H1 (cell line): ENCODE results near the gene KLRB1. TPM values are rescaled to one million over a fixed set of nuclear protein-coding genes. Genes with fewer than 3 reads are reported as not detected.

ENCODE experiments used
- CTCF ChIA-PET: fragments of 300-600 bp; sonication (Branson Sonifier 250); formaldehyde crosslinking; loops from one replicate; lab custom pipeline; 2021; ENCODE audit not compliant: partially characterized antibody; lab: Charles Lee
- POLR2A ChIA-PET: fragments of 300-600 bp; sonication (Branson Sonifier 250); formaldehyde crosslinking; loops from one replicate; lab custom pipeline; 2021; ENCODE audit warnings: inconsistent platforms; ENCODE audit not compliant: partially characterized antibody; lab: Charles Lee
- DNase-seq, 2 experiments: peaks; one replicate each; pipeline versions ENCODE4 v3.0.0 to v3.0.0-alpha.2; 2010 to 2022; ENCODE audit warnings: low spot score in 2 of 2, low read depth in 1 of 2, mixed read lengths in 1 of 2
- FAIRE-seq: peaks from 2 replicates; lab custom pipeline; 2011; peaks lifted over from hg19 to GRCh38; lab: Jason Lieb, UNC
- H2AFZ ChIP-seq: 2 replicates; pipeline ENCODE4 v1.8.1; 2012; ENCODE audit warnings: low read length, inconsistent platforms
- H2AK5ac ChIP-seq: 2 replicates; pipeline ENCODE4 v1.6.1; 2013; ENCODE audit warnings: low read depth, low read length
- H2BK120ac ChIP-seq: replicated peaks from 2 replicates; pipeline ENCODE3; 2013; ENCODE audit warnings: low read depth, low read length, inconsistent platforms
- H2BK12ac ChIP-seq: 2 replicates; pipeline ENCODE4 v1.6.1; 2013; ENCODE audit warnings: low read depth, low read length
- H2BK15ac ChIP-seq: 2 replicates; pipeline ENCODE4 v1.6.1; 2013; ENCODE audit warnings: low read length
- H2BK20ac ChIP-seq: 2 replicates; pipeline ENCODE4 v1.6.1; 2013; ENCODE audit warnings: low read length
- H2BK5ac ChIP-seq: 2 replicates; pipeline ENCODE4 v1.6.1; 2013; ENCODE audit warnings: low read depth, low read length
- H3K14ac ChIP-seq: 2 replicates; pipeline ENCODE4 v1.6.1; 2013; ENCODE audit warnings: inconsistent platforms; ENCODE audit not compliant: insufficient read length
- H3K18ac ChIP-seq: 2 replicates; pipeline ENCODE4 v1.6.1; 2013; ENCODE audit warnings: low read length; ENCODE audit errors: extremely low read depth
- H3K23ac ChIP-seq: 2 replicates; pipeline ENCODE4 v1.6.1; 2013; ENCODE audit warnings: inconsistent platforms; ENCODE audit not compliant: insufficient read length
- H3K23me2 ChIP-seq: 2 replicates; pipeline ENCODE4 v1.6.1; 2013; ENCODE audit warnings: low read depth, low read length
- H3K27ac ChIP-seq: 2 replicates; pipeline ENCODE4 v1.6.1; 2011; ENCODE audit warnings: low read depth, low read length, inconsistent platforms
- H3K27me3 ChIP-seq, 4 experiments: replicated peaks in 1 of 4; 1 replicate in 1 of 4; 2 replicates in 3 of 4; pipeline versions ENCODE4 v1.6.1 to v1.8.1; 2011 to 2013; ENCODE audit warnings: low read length in 3 of 4, mild to moderate bottlenecking in 3 of 4, inconsistent platforms in 2 of 4, mixed read lengths in 2 of 4, moderate library complexity in 1 of 4; ENCODE audit not compliant: control insufficient read depth in 3 of 4, insufficient read depth in 3 of 4; ENCODE audit errors: extremely low read depth in 1 of 4
- H3K36me3 ChIP-seq, 4 experiments: 2 replicates each; pipeline versions ENCODE4 v1.6.1 to v1.8.1; 2011 to 2013; ENCODE audit warnings: mild to moderate bottlenecking in 4 of 4, low read length in 3 of 4, moderate library complexity in 2 of 4, control low read depth in 1 of 4, inconsistent platforms in 1 of 4; ENCODE audit not compliant: insufficient read depth in 4 of 4, control insufficient read depth in 2 of 4
- H3K4ac ChIP-seq: replicated peaks from 2 replicates; pipeline ENCODE3; 2013; ENCODE audit warnings: low read length, low read depth, mixed read lengths, inconsistent platforms; ENCODE audit not compliant: insufficient read length
- H3K4me1 ChIP-seq, 4 experiments: replicated peaks in 1 of 4; 1 replicate in 1 of 4; 2 replicates in 3 of 4; pipeline versions ENCODE4 v1.6.1 to v1.8.1; 2011 to 2013; ENCODE audit warnings: low read length in 3 of 4, inconsistent platforms in 2 of 4, mixed read lengths in 1 of 4; ENCODE audit not compliant: insufficient read depth in 4 of 4, control insufficient read depth in 3 of 4
- H3K4me2 ChIP-seq, 2 experiments: 2 replicates each; pipeline versions ENCODE4 v1.6.1 to v1.8.1; 2011 to 2013; ENCODE audit warnings: low read depth in 2 of 2, low read length in 2 of 2, control low read depth in 1 of 2, inconsistent platforms in 1 of 2, mild to moderate bottlenecking in 1 of 2; ENCODE audit not compliant: insufficient read depth in 1 of 2
- H3K4me3 ChIP-seq, 4 experiments: fragments of 200-600, 300-600 bp in 1 of 4; sonication (generic), shearing (Covaris generic), sonication (Bioruptor Twin) in 1 of 4; 2 replicates each; pipeline versions ENCODE4 v1.5.1 to v1.8.1; 2011 to 2016; ENCODE audit warnings: low read length in 4 of 4, low read depth in 3 of 4, control low read depth in 2 of 4, inconsistent platforms in 2 of 4, mild to moderate bottlenecking in 2 of 4, mixed read lengths in 1 of 4, moderate library complexity in 1 of 4; ENCODE audit not compliant: insufficient read depth in 2 of 4; ENCODE audit errors: extremely low read depth in 1 of 4
- H3K56ac ChIP-seq: replicated peaks from 2 replicates; pipeline ENCODE3; 2013; ENCODE audit warnings: low read depth, mild to moderate bottlenecking, mixed read lengths, low read length, inconsistent platforms; ENCODE audit not compliant: insufficient read length
- H3K79me1 ChIP-seq: 2 replicates; pipeline ENCODE4 v1.6.1; 2013; ENCODE audit warnings: low read depth, low read length, control low read depth
- H3K79me2 ChIP-seq, 2 experiments: 2 replicates each; pipeline versions ENCODE4 v1.6.1 to v1.8.1; 2012 to 2013; ENCODE audit warnings: low read length in 2 of 2, mild to moderate bottlenecking in 2 of 2, inconsistent platforms in 1 of 2; ENCODE audit not compliant: insufficient read depth in 2 of 2, control insufficient read depth in 1 of 2
- H3K9ac ChIP-seq, 4 experiments: replicated peaks in 1 of 4; 1 replicate in 1 of 4; 2 replicates in 3 of 4; pipeline versions ENCODE4 v1.6.1 to v1.8.1; 2011 to 2013; ENCODE audit warnings: low read depth in 3 of 4, low read length in 3 of 4, control low read depth in 2 of 4, mild to moderate bottlenecking in 2 of 4, moderate library complexity in 2 of 4, inconsistent platforms in 1 of 4; ENCODE audit errors: extremely low read depth in 1 of 4
- H3K9me3 ChIP-seq, 2 experiments: 2 replicates each; pipeline versions ENCODE4 v1.6.1 to v1.8.1; 2012 to 2013; ENCODE audit warnings: mild to moderate bottlenecking in 2 of 2, moderate library complexity in 2 of 2, control low read depth in 1 of 2, inconsistent platforms in 1 of 2, low read depth in 1 of 2, low read length in 1 of 2, mixed read lengths in 1 of 2; ENCODE audit not compliant: insufficient read depth in 2 of 2
- H4K20me1 ChIP-seq, 2 experiments: replicated peaks in 1 of 2; 2 replicates each; pipeline versions ENCODE3 to v1.8.1; 2011 to 2013; ENCODE audit warnings: inconsistent platforms in 2 of 2, low read length in 2 of 2, mild to moderate bottlenecking in 1 of 2; ENCODE audit not compliant: insufficient read depth in 2 of 2, control insufficient read depth in 1 of 2
- H4K5ac ChIP-seq: 2 replicates; pipeline ENCODE4 v1.6.1; 2013; ENCODE audit warnings: low read length, low read depth, mixed read lengths, inconsistent platforms; ENCODE audit not compliant: insufficient read length
- H4K8ac ChIP-seq: 2 replicates; pipeline ENCODE4 v1.8.0; 2013; ENCODE audit warnings: mild to moderate bottlenecking, moderate library complexity, low read length, inconsistent platforms; ENCODE audit not compliant: insufficient read depth; ENCODE audit errors: extremely low read depth
- H4K91ac ChIP-seq: replicated peaks from 2 replicates; pipeline ENCODE3; 2013; ENCODE audit warnings: low read length, mixed read lengths, inconsistent platforms; ENCODE audit not compliant: insufficient read length
- ATF2 ChIP-seq: IDR thresholded peaks from 2 replicates; pipeline ENCODE4 v1.6.1; 2012; ENCODE audit warnings: low read length, inconsistent platforms
- CBX8 ChIP-seq: fragments of 300-800, 300-1000 bp; sonication (generic); IDR thresholded peaks from 2 replicates; pipeline ENCODE4 v1.7.1; 2016; ENCODE audit warnings: low read depth, low read length, borderline replicate concordance
- E2F6 ChIP-seq: IDR thresholded peaks from 2 replicates; pipeline ENCODE4 v1.6.1; 2012; ENCODE audit warnings: inconsistent platforms
- EGR1 ChIP-seq: IDR thresholded peaks from 2 replicates; pipeline ENCODE4 v1.6.1; 2011; ENCODE audit warnings: low read depth, low read length, borderline replicate concordance
- GTF2F1 ChIP-seq: IDR thresholded peaks from 2 replicates; pipeline ENCODE4 v1.6.1; 2012; ENCODE audit warnings: low read depth, low read length, improper control_type of control experiment, borderline replicate concordance
- MAFK ChIP-seq: IDR thresholded peaks from 2 replicates; pipeline ENCODE4 v1.6.1; 2012; ENCODE audit warnings: low read depth, mild to moderate bottlenecking, improper control_type of control experiment, low read length
- SP2 ChIP-seq: IDR thresholded peaks from 2 replicates; pipeline ENCODE4 v1.6.1; 2012; ENCODE audit warnings: mild to moderate bottlenecking, low read length, inconsistent platforms
- WGBS, 2 experiments: shearing (Covaris generic) in 1 of 2; methylation state at CpG; one replicate each; pipeline versions ENCODE4 v1.1.6 to v1.1.7; 2013 to 2015; ENCODE audit warnings: low lambda C conversion rate in 2 of 2, mixed read lengths in 2 of 2, inconsistent platforms in 1 of 2, low coverage in 1 of 2, missing lambda C conversion rate in 1 of 2; ENCODE audit not compliant: insufficient replicate concordance in 2 of 2, insufficient coverage in 1 of 2, insufficient read length in 1 of 2; ENCODE audit errors: extremely low coverage in 1 of 2, missing lambda C conversion rate in 1 of 2; 5-methylcytosine and 5-hydroxymethylcytosine counted together
- polyA plus RNA-seq, 7 experiments: library from polyadenylated mRNA; depleted of rRNA in 3 of 7; stranded (reverse) in 5 of 7; unstranded in 2 of 7; fragments of >200 nt in 5 of 7; fragments of 200-250 nt in 2 of 7; gene quantifications; 1 replicate in 5 of 7; 2 replicates in 1 of 7; 4 replicates in 1 of 7; pipeline versions ENCODE4 v1.2.1 to v1.2.3, GENCODE V29; 2011 to 2013; ENCODE audit warnings: missing spikeins in 2 of 7, mixed read lengths in 2 of 7
- total RNA-seq: library from RNA; stranded (reverse); fragmentation: NEBNext Ultra II Directional; extraction: Animal tissue kit (Norgen Biotek cat#: 25700); gene quantifications from 2 replicates; pipeline ENCODE4 v1.2.1, GENCODE V29; 2021

Gene KLRB1
- total and polyA plus RNA-seq, 2 of the 8 experiments (the other 6 are each of a cell fraction or from before 2014, with no cell fraction given): not detected

DNA sequence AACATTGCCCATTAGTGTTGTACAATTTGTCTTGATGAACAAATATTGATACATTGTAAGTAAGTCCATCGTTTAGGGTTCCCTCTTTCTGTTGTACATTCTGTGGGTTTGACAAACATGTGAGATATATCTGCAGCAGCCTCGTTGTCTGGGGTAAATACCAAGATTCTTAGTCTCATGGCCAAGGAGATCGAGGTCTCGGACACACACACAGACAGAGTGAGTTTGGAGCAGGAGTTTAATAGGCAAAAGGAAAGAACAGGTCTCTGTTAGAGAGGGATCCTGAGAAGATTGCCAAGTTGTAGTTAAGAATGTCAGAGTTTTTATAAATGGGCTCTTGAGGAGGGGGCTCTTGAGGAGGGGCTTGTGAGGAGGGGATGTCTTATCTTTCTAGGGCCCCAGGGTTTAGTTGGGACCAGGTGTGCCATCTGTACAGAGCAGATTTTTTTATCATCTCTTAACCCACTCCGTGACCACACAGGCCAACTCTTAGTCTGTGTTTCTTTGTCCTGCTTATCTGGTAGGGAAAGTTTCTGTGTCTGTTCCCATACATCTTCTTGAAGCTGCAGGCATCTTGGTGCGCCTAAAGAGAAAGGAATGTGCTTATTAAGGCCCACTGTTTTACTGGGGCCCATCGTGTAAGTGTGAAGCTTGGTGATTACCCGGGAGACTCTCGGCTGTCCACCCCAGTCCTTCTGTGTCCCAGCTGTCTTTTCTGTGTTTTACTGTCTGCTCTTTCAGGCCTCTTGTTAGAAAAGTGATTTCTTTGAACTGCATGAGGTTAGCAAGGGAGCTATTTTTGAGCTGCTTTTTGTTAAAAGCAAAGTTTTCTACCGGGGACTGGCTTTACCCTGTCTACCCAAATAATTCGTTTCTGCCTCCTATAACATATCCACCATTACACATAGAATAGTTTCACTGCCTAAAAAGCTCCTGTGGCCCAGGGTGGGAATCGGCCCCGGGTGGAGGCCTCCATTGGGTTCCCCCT is 39.4 kb upstream of the KLRB1 start:
- 62% methylated on average over 13 of the region's 13 CpGs; no CpG with 5 or more reads in 1 of the 2 experiments for WGBS, 2 experiments
- H2AK5ac ChIP-seq: no peak overlapping the region
- H4K8ac ChIP-seq: peak overlapping the region; percentile 73; the same call in 1 of the 2 replicates
- no peaks in the 10 kb centered on the region for H3K79me1 ChIP-seq
- no peak overlapping the region for H3K23ac ChIP-seq
- H2BK15ac ChIP-seq: no peak overlapping the region
- ChIA-PET POLR2A (interaction anchor here (0.8 to 2.1 kb wide), 11 partner anchors 8 to 451 kb away, joined by 3 to 10 read pairs (median 5); no protein-coding TSS in a partner anchor), CTCF (interaction anchor here (0.9 to 1.9 kb wide), 6 partner anchors 13 to 178 kb away, joined by 3 to 5 read pairs (median 3); no protein-coding TSS in a partner anchor)
- peak overlapping the region; percentile 53; the same call in 1 of the 2 replicates for H3K18ac ChIP-seq
- H3K4me3 ChIP-seq: peak overlapping the region; percentile 63 to 85 (median 80)
- H3K79me2 ChIP-seq: peaks cover 0 to 20% of the 10 kb centered on the region in 2 experiments; a peak in 3 of 4 replicates
- no peaks in the 10 kb centered on the region for H4K20me1 ChIP-seq
- H3K4me1 ChIP-seq: peaks cover 2 to 7% (median 5%) of the 10 kb centered on the region in 4 experiments; a peak in 3 of 7 replicates
- H3K56ac ChIP-seq: no peak overlapping the region
- peak overlapping the region in 3 of 4 experiments; percentile 68 to 81 (median 72); a peak in 6 of 7 replicates for H3K9ac ChIP-seq
- no peak overlapping the region for H3K4ac ChIP-seq
- DNase-seq: no peak
- peak overlapping the region; percentile 86 for H2AFZ ChIP-seq
- no peak overlapping the region for H3K14ac ChIP-seq
- no peak overlapping the region for H2BK120ac ChIP-seq
- peaks cover 11% of the 10 kb centered on the region; the same call in 1 of the 2 replicates for H3K23me2 ChIP-seq
- H2BK20ac ChIP-seq: no peak overlapping the region
- no peaks in the 10 kb centered on the region for H3K9me3 ChIP-seq
- peak overlapping the region; percentile 85; the same call in 1 of the 2 replicates for H2BK5ac ChIP-seq
- H3K27me3 ChIP-seq: no peaks in the 10 kb centered on the region
- H4K91ac ChIP-seq: no peak overlapping the region
- H4K5ac ChIP-seq: no peak overlapping the region
- peaks cover 0 to 3% (median 0%) of the 10 kb centered on the region in 4 experiments; a peak in 1 of 8 replicates for H3K36me3 ChIP-seq
- no peak for FAIRE-seq
- H2BK12ac ChIP-seq: no peak overlapping the region; the same call in none of the 2 replicates
- H3K4me2 ChIP-seq: peak overlapping the region; percentile 83 to 92
- H3K27ac ChIP-seq: peak overlapping the region; percentile 69
- no peak for TF ChIP-seq ATF2
- TF ChIP-seq CBX8: no peak
- no peak for TF ChIP-seq EGR1
- TF ChIP-seq GTF2F1: no peak
- TF ChIP-seq E2F6: 0 out of 2 replicates have a peak, but pooled peaks have one; percentile 20
- TF ChIP-seq MAFK: no peak
- TF ChIP-seq SP2: no peak
